K562 (cell line): Measurements from ENCODE around the gene IRF5. TPM values are rescaled to one million over a fixed set of nuclear protein-coding genes. Genes with fewer than 3 reads are reported as not detected.
"Not testable (repeated sequence)": the region's sequence is repeated elsewhere in the genome, so short reads cannot be mapped to it uniquely, and the experiment has no call there.

Experiments
- ATAC-seq: fragments of 200-7000 bp; cut with Tn5 transposase; 3 replicates; pipeline ENCODE4 v1.9.1; 2020; ENCODE audit warnings: moderate library complexity
- BruUV-seq: library from RNA; stranded (reverse); fragments of 400-500 nt; replicated peaks from 2 replicates; lab custom pipeline; 2021; lab: Mats Ljungman, UMichigan
- CTCF ChIA-PET: fragments of 300-600 bp; formaldehyde crosslinking; extraction: SDS; loops from one replicate; lab custom pipeline; 2021; ENCODE audit warnings: low intra/inter-chr PET ratio; lab: Yijun Ruan, JAX
- POLR2A ChIA-PET: fragments of 300-600, 350-650 bp; sonication (Branson Sonifier 250); formaldehyde crosslinking; extraction: SDS; loops from one replicate; lab custom pipeline; 2021; ENCODE audit warnings: antibody characterized with exemption, inconsistent platforms; lab: Yijun Ruan, JAX
- DNase-seq, 4 experiments: peaks; one replicate each; pipeline versions ENCODE4 v3.0.0 to v3.0.0-alpha.2; 2011 to 2018; ENCODE audit warnings: low spot score in 3 of 4, mixed read lengths in 3 of 4; ENCODE audit errors: extremely low read depth in 1 of 4
- FAIRE-seq: peaks from 2 replicates; lab custom pipeline; 2011; peaks lifted over from hg19 to GRCh38; lab: Jason Lieb, UNC
- H2AFZ ChIP-seq: 2 replicates; pipeline ENCODE4 v1.6.0; 2011; ENCODE audit warnings: low read depth, low read length, control low read depth, inconsistent platforms
- H3K27ac ChIP-seq: fragments of 200-600 bp; 3 replicates; pipeline ENCODE4 v1.8.0; 2011; ENCODE audit warnings: low read depth, mild to moderate bottlenecking, control low read depth, inconsistent platforms, low read length, moderate library complexity, mixed read lengths; ENCODE audit errors: extremely low read depth
- H3K27me3 ChIP-seq, 2 experiments: fragments of 300-600 bp in 1 of 2; 2 replicates in 1 of 2; 3 replicates in 1 of 2; pipeline versions ENCODE4 v1.6.0 to v1.8.0; 2011; ENCODE audit warnings: inconsistent platforms in 2 of 2, low read length in 2 of 2, mild to moderate bottlenecking in 1 of 2, mixed read lengths in 1 of 2, moderate library complexity in 1 of 2; ENCODE audit not compliant: control insufficient read depth in 2 of 2, insufficient read depth in 2 of 2
- H3K36me3 ChIP-seq: fragments of 300-600 bp; 3 replicates; pipeline ENCODE4 v1.8.0; 2011; ENCODE audit warnings: mild to moderate bottlenecking, low read length, inconsistent platforms; ENCODE audit not compliant: control insufficient read depth, insufficient read depth
- H3K4me1 ChIP-seq, 2 experiments: fragments of 200-600 bp in 1 of 2; replicated peaks in 1 of 2; 2 replicates in 1 of 2; 3 replicates in 1 of 2; pipeline versions ENCODE4 v1.5.1 to v1.8.0; 2011; ENCODE audit warnings: inconsistent platforms in 2 of 2, low read length in 2 of 2, mild to moderate bottlenecking in 1 of 2, mixed read lengths in 1 of 2, moderate library complexity in 1 of 2; ENCODE audit not compliant: control insufficient read depth in 2 of 2, insufficient read depth in 2 of 2
- H3K4me2 ChIP-seq: 2 replicates; pipeline ENCODE4 v1.6.1; 2011; ENCODE audit warnings: low read length, control low read depth, inconsistent platforms, mixed read lengths; ENCODE audit not compliant: insufficient read depth
- H3K4me3 ChIP-seq: fragments of 200-600 bp; sonication (generic), shearing (Covaris generic); 2 replicates; pipeline ENCODE4 v1.5.1; 2016; ENCODE audit warnings: control low read depth, inconsistent platforms
- H3K79me2 ChIP-seq: fragments of 200-600 bp; 3 replicates; pipeline ENCODE4 v1.8.0; 2011; ENCODE audit warnings: low read length, inconsistent platforms; ENCODE audit not compliant: control insufficient read depth, insufficient read depth
- H3K9ac ChIP-seq, 2 experiments: 2 replicates each; pipeline versions ENCODE4 v1.6.0 to v1.6.1; 2011; ENCODE audit warnings: low read depth in 2 of 2, low read length in 2 of 2, control low read depth in 1 of 2, inconsistent platforms in 1 of 2, mild to moderate bottlenecking in 1 of 2, mixed read lengths in 1 of 2; ENCODE audit not compliant: insufficient read depth in 1 of 2
- H3K9me1 ChIP-seq: one replicate; pipeline ENCODE4 v1.6.0; 2011; ENCODE audit warnings: inconsistent platforms, mild to moderate bottlenecking, low read length, moderate library complexity; ENCODE audit not compliant: control insufficient read depth, insufficient read depth
- H3K9me3 ChIP-seq: replicated peaks from 2 replicates; pipeline ENCODE4 v1.5.1; 2011; ENCODE audit warnings: low read depth, low read length, inconsistent platforms; ENCODE audit not compliant: control insufficient read depth, insufficient read depth
- H4K20me1 ChIP-seq: replicated peaks from 2 replicates; pipeline ENCODE4 v1.6.1; 2011; ENCODE audit warnings: low read length, inconsistent platforms, mixed read lengths; ENCODE audit not compliant: control insufficient read depth, insufficient read depth
- ELF2 ChIP-seq: fragments of 250-450 bp; sonication (Bioruptor Pico); IDR thresholded peaks from 2 replicates; pipeline ENCODE4 v1.5.0; 2021; ENCODE audit warnings: mild to moderate bottlenecking
- EP400 ChIP-seq: fragments of 450-650 bp; IDR thresholded peaks from 2 replicates; pipeline ENCODE4 v1.6.1; 2017; ENCODE audit warnings: antibody characterized with exemption, mild to moderate bottlenecking, moderate library complexity
- NKRF ChIP-seq: fragments of 450-650 bp; IDR thresholded peaks from 2 replicates; pipeline ENCODE4 v1.6.1; 2016; ENCODE audit warnings: borderline replicate concordance
- PREB ChIP-seq: sonication (generic); formaldehyde crosslinking; IDR thresholded peaks from 2 replicates; pipeline ENCODE4 v1.8.1; 2023; ENCODE audit warnings: mild to moderate bottlenecking, missing genetic modification reagents
- RBBP5 ChIP-seq: fragments of 200-600 bp; sonication (generic); IDR thresholded peaks from 2 replicates; pipeline ENCODE4 v1.6.1; 2012; ENCODE audit warnings: borderline replicate concordance, mild to moderate bottlenecking, low read length, control low read depth, inconsistent platforms; ENCODE audit not compliant: insufficient read depth, poor library complexity, severe bottlenecking
- STAG1 ChIP-seq: sonication (generic); formaldehyde crosslinking; IDR thresholded peaks from 2 replicates; pipeline ENCODE4 v1.5.0; 2020; ENCODE audit warnings: missing genetic modification reagents, borderline replicate concordance
- ZNF609 ChIP-seq: sonication (generic); formaldehyde crosslinking; IDR thresholded peaks from 2 replicates; pipeline ENCODE4 v1.8.1; 2023; ENCODE audit warnings: missing genetic modification reagents, mild to moderate bottlenecking, borderline replicate concordance
- WGBS: fragments of 100-300 bp; shearing (Covaris generic); methylation state at CpG from one replicate; pipeline ENCODE4 v1.1.6; 2016; ENCODE audit warnings: low coverage, mixed read lengths; ENCODE audit not compliant: insufficient coverage; ENCODE audit errors: missing lambda C conversion rate; 5-methylcytosine and 5-hydroxymethylcytosine counted together
- in situ Hi-C: fragments of 300-500 bp; cut with MboI; formaldehyde crosslinking; loops from 4 replicates; pipeline ENCODE4 v1.15.0; 2018; ENCODE audit warnings: inconsistent platforms, mixed read lengths
- intact Hi-C: fragments of 100-400 bp; cut with micrococcal nuclease; formaldehyde crosslinking; loops from 2 replicates; pipeline ENCODE4 v1.14.2; 2022
- polyA plus RNA-seq, 8 experiments: library from polyadenylated mRNA; depleted of rRNA in 4 of 8; stranded (reverse) in 5 of 8; unstranded in 3 of 8; fragments of >200 nt; fragmentation: Nextera tagmentation in 2 of 8; fragmentation: Illumina TruSeq in 1 of 8; extraction: Ambion mirVana in 2 of 8; extraction: Trizol in 1 of 8; gene quantifications; 2 replicates each; pipeline versions ENCODE4 v1.2.1 to v1.2.3, GENCODE V29; 2011 to 2014; ENCODE audit warnings: inconsistent platforms in 1 of 8, missing spikeins in 1 of 8
- total RNA-seq, 7 experiments: library from RNA; depleted of rRNA in 6 of 7; stranded (reverse); fragments of >200 nt in 6 of 7; fragmentation: Illumina TruSeq in 2 of 7; extraction: Trizol in 2 of 7; gene quantifications; 2 replicates each; pipeline versions ENCODE4 v1.2.1 to v1.2.3, GENCODE V29; 2011 to 2021; ENCODE audit warnings: low replicate concordance in 1 of 7

IRF5 gene
- total and polyA plus RNA-seq, 9 of the 15 experiments (the other 6 are each of a cell fraction or from before 2014, with no cell fraction given): 0.04 TPM; not detected in 8

GRCh38 chr7:128994560-128994959 is 56.8 kb downstream of the IRF5 start:
- WGBS: 94% methylated on average over 8 of the region's 8 CpGs
- H4K20me1 ChIP-seq, H3K27me3 ChIP-seq, ATAC-seq, H3K9ac ChIP-seq, DNase-seq, H3K9me1 ChIP-seq, intact Hi-C loops, FAIRE-seq, H3K27ac ChIP-seq, H3K4me3 ChIP-seq, H3K4me1 ChIP-seq, BruUV-seq, H3K79me2 ChIP-seq, in situ Hi-C loops, CTCF ChIA-PET, H2AFZ ChIP-seq, H3K4me2 ChIP-seq, H3K9me3 ChIP-seq: not testable (repeated sequence)
- POLR2A ChIA-PET: interaction anchor here (1.1 to 2.1 kb wide), 2 partner anchors 8 to 12 kb away, joined by 3 to 6 read pairs; no protein-coding TSS in a partner anchor
- H3K36me3 ChIP-seq: peaks cover 79% of the 10 kb centered on the region

GRCh38 chr7:128997181-128997580 is 59.5 kb downstream of the IRF5 start:
- CTCF ChIA-PET: no interaction called here
- Histone ChIP-seq H2AFZ (no peak overlapping the region), H3K27me3 (no peaks in the 10 kb centered on the region), H3K4me3 (no peak overlapping the region), H3K36me3 (peaks cover 78% of the 10 kb centered on the region), H3K27ac (no peak overlapping the region), H3K4me2 (no peak overlapping the region), H3K79me2 (no peaks in the 10 kb centered on the region), H3K9ac (no peak overlapping the region), H3K4me1 (no peaks in the 10 kb centered on the region), H3K9me1 (no peaks in the 10 kb centered on the region), H4K20me1 (no peaks in the 10 kb centered on the region; the same call in 1 of the 2 replicates), H3K9me3 (no peaks in the 10 kb centered on the region)
- POLR2A ChIA-PET: no interaction called here
- in situ Hi-C loops: no loop called here
- ATAC-seq (no peak), DNase-seq (no peak), FAIRE-seq (no peak)
- no TSS peak for BruUV-seq
- 95% methylated on average over 5 of the region's 5 CpGs for WGBS
- intact Hi-C loops: no loop called here
- TF ChIP-seq STAG1 (CRISPR knock-in tag): no peak
- no peak for TF ChIP-seq ELF2 (CRISPR knock-in tag)
- no peak for TF ChIP-seq ZNF609 (CRISPR knock-in tag)
- TF ChIP-seq EP400: no peak
- no peak for TF ChIP-seq PREB (CRISPR knock-in tag)
- TF ChIP-seq RBBP5: no peak
- no peak for TF ChIP-seq NKRF
